Measurements from ENCODE around the gene GALNT17. TPM values are rescaled to one million over a fixed set of nuclear protein-coding genes. Genes with fewer than 3 reads are reported as not detected.

The GALNT17 gene
- total and polyA plus RNA-seq, 2 experiments from 2014 or later: 11.1 to 65.6 TPM

- Histone ChIP-seq H2AFZ (no peak overlapping the region), H3K36me3 (ENCODE audit: insufficient read depth) (peaks cover 7% of the 10 kb centered on the region; the same call in 1 of the 2 replicates), H3K4me1 (ENCODE audit: insufficient read depth) (peaks cover 13% of the 10 kb centered on the region), H3K79me2 (replicated peaks; ENCODE audit: insufficient read depth) (peaks cover 94% of the 10 kb centered on the region), H3F3A (replicated peaks; ENCODE audit: low read depth) (no peaks in the 10 kb centered on the region), H3K27me3 (ENCODE audit: insufficient read depth) (no peaks in the 10 kb centered on the region), H4K20me1 (replicated peaks; ENCODE audit: insufficient read depth) (peaks cover 10% of the 10 kb centered on the region), H3K9me2 (ENCODE audit: insufficient read depth) (no peaks in the 10 kb centered on the region), H3K27ac (ENCODE audit: low read depth) (no peak overlapping the region), H3K4me2 (no peak overlapping the region), H3K4me3 (no peak overlapping the region)
- Mint-ChIP-seq H3K27me3 (ENCODE audit: insufficient read depth, low read depth, poor library complexity) (peaks cover 8% of the 10 kb centered on the region), H3K36me3 (ENCODE audit: low read depth) (peaks cover 50% of the 10 kb centered on the region), H3K4me1 (peaks cover 16% of the 10 kb centered on the region), H3K9me3 (peaks cover 17% of the 10 kb centered on the region), H3K4me3 (no peak overlapping the region), H3K27ac (no peak overlapping the region)
- no peak for ATAC-seq
- TF ChIP-seq ZNF114 (CRISPR knock-in tag; IDR thresholded peaks at IDR 0.05) (no peak), ZNF462 (CRISPR knock-in tag; IDR thresholded peaks at IDR 0.05) (no peak), POLR2AphosphoS5 (IDR thresholded peaks at IDR 0.05; ENCODE audit: low read depth) (no peak), NANOG (IDR thresholded peaks at IDR 0.05; ENCODE audit: borderline replicate concordance) (no peak), REST (IDR thresholded peaks at IDR 0.05; ENCODE audit: unreplicated experiment) (no peak), EZH2 (IDR thresholded peaks at IDR 0.05; ENCODE audit: low read depth, unreplicated experiment) (no peak), STAT1 (IDR thresholded peaks at IDR 0.05; ENCODE audit: unreplicated experiment) (no peak), JUNB (IDR thresholded peaks at IDR 0.05; ENCODE audit: unreplicated experiment) (no peak), ETS1 (IDR thresholded peaks at IDR 0.05) (no peak), CREB1 (CRISPR knock-in tag; IDR thresholded peaks at IDR 0.05; ENCODE audit: low read depth) (no peak), ZNF331 (CRISPR knock-in tag; IDR thresholded peaks at IDR 0.05; ENCODE audit: low read depth) (no peak), EZH2phosphoT487 (IDR thresholded peaks at IDR 0.05; ENCODE audit: unreplicated experiment) (no peak), CTCF (conservative IDR thresholded peaks at IDR 0.05; ENCODE audit: low read depth in 2 of 2) (no peak)
- DNase-seq (ENCODE audit: low spot score): no peak
Observed at GRCh38 chr7:71184609-71185008, 52.7 kb downstream of the GALNT17 start.

All from GM23338 (cell line).